Caco-2 (cell line): ENCODE results near the gene MS4A10. TPM values are rescaled to one million over a fixed set of nuclear protein-coding genes. Genes with fewer than 3 reads are reported as not detected.

Experiments used
- BruUV-seq: library from RNA; stranded (reverse); fragments of 400-500 nt; replicated peaks from 2 replicates; lab custom pipeline; 2021; lab: Mats Ljungman, UMichigan
- CTCF ChIA-PET: fragments of 300-600 bp; sonication (Branson Sonifier 250); formaldehyde crosslinking; loops from one replicate; lab custom pipeline; 2022; ENCODE audit warnings: antibody characterized with exemption; lab: Charles Lee
- POLR2A ChIA-PET: fragments of 300-600 bp; sonication (Branson Sonifier 250); formaldehyde crosslinking; loops from one replicate; lab custom pipeline; 2022; ENCODE audit warnings: antibody characterized with exemption; lab: Charles Lee
- DNase-seq, 2 experiments: peaks; one replicate each; pipeline versions ENCODE4 v3.0.0 to v3.0.0-alpha.2; 2020 to 2022
- H3K27me3 ChIP-seq: replicated peaks from 2 replicates; pipeline ENCODE4 v1.6.0; 2011; ENCODE audit warnings: low read length; ENCODE audit not compliant: control insufficient read depth, insufficient read depth
- H3K36me3 ChIP-seq: 2 replicates; pipeline ENCODE4 v1.5.1; 2011; ENCODE audit warnings: low read length; ENCODE audit not compliant: control insufficient read depth, insufficient read depth
- H3K4me1 ChIP-seq: fragments of 250-450 bp; sonication (Bioruptor Pico); 2 replicates; pipeline ENCODE4 v1.5.1; 2020; ENCODE audit warnings: mild to moderate bottlenecking
- H3K4me3 ChIP-seq: 2 replicates; pipeline ENCODE4 v1.5.1; 2011; ENCODE audit warnings: low read depth, mild to moderate bottlenecking, control low read depth, low read length
- H3K9me3 ChIP-seq: fragments of 250-450 bp; sonication (Bioruptor Pico); 2 replicates; pipeline ENCODE4 v1.5.1; 2020; ENCODE audit warnings: mild to moderate bottlenecking, moderate library complexity
- H3K27ac Mint-ChIP-seq: one replicate; pipeline ENCODE4 v1.8.0; 2022; ENCODE audit warnings: mixed read lengths; ENCODE audit not compliant: unreplicated experiment
- H3K27me3 Mint-ChIP-seq: one replicate; pipeline ENCODE4 v1.8.0; 2022; ENCODE audit warnings: mixed read lengths; ENCODE audit not compliant: insufficient read depth, unreplicated experiment
- H3K36me3 Mint-ChIP-seq: one replicate; pipeline ENCODE4 v1.8.0; 2022; ENCODE audit warnings: mild to moderate bottlenecking, mixed read lengths; ENCODE audit not compliant: insufficient read depth, unreplicated experiment
- H3K4me1 Mint-ChIP-seq: one replicate; pipeline ENCODE4 v1.8.0; 2022; ENCODE audit warnings: low read depth, mixed read lengths; ENCODE audit not compliant: unreplicated experiment
- H3K4me3 Mint-ChIP-seq: one replicate; pipeline ENCODE4 v1.8.0; 2022; ENCODE audit warnings: mild to moderate bottlenecking, moderate library complexity, mixed read lengths; ENCODE audit not compliant: unreplicated experiment
- H3K9me3 Mint-ChIP-seq: one replicate; pipeline ENCODE4 v1.8.0; 2022; ENCODE audit warnings: mixed read lengths; ENCODE audit not compliant: unreplicated experiment
- CTCF ChIP-seq, 2 experiments: fragments of 200-600 bp in 1 of 2; IDR thresholded peaks; 1 replicate in 1 of 2; 2 replicates in 1 of 2; pipeline versions ENCODE4 v1.5.1 to v1.8.0; 2011 to 2022; ENCODE audit warnings: antibody characterized with exemption in 1 of 2, control low read depth in 1 of 2, inconsistent platforms in 1 of 2, low read depth in 1 of 2, low read length in 1 of 2, mild to moderate bottlenecking in 1 of 2, moderate library complexity in 1 of 2; ENCODE audit not compliant: insufficient read depth in 1 of 2, severe bottlenecking in 1 of 2, unreplicated experiment in 1 of 2
- intact Hi-C: fragments of 100-400 bp; cut with micrococcal nuclease; formaldehyde crosslinking; loops from one replicate; pipeline ENCODE4 v1.10.0; 2022; ENCODE audit not compliant: unreplicated experiment
- total RNA-seq: library from RNA; stranded (reverse); gene quantifications from 2 replicates; pipeline ENCODE4 v1.2.3, GENCODE V29; 2022

MS4A10 gene
- total RNA-seq, 1 experiment from 2014 or later: 0.14 TPM

- no TSS peak for BruUV-seq
- CTCF ChIA-PET: interaction anchor here (0.6 to 10.7 kb wide), 2 partner anchors 52 to 72 kb away, joined by 4 to 200 read pairs; no protein-coding TSS in a partner anchor
- H3K36me3 ChIP-seq: no peaks in the 10 kb centered on the region
- intact Hi-C loops: no loop called here
- peaks cover 6% of the 10 kb centered on the region for H3K36me3 Mint-ChIP-seq
- H3K4me3 Mint-ChIP-seq: no peak overlapping the region
- no peaks in the 10 kb centered on the region for H3K4me1 ChIP-seq
- no peak for TF ChIP-seq CTCF (IDR thresholded peaks at IDR 0.05; ENCODE audit: insufficient read depth in 1 of 2, low read depth in 1 of 2, low read length in 1 of 2, severe bottlenecking in 1 of 2, unreplicated experiment in 1 of 2)
- POLR2A ChIA-PET: no interaction called here
- no peak overlapping the region for H3K4me3 ChIP-seq
- H3K4me1 Mint-ChIP-seq: no peaks in the 10 kb centered on the region
- H3K27ac Mint-ChIP-seq: no peak overlapping the region
- no peaks in the 10 kb centered on the region for H3K27me3 ChIP-seq
- no peaks in the 10 kb centered on the region for H3K9me3 ChIP-seq
- H3K9me3 Mint-ChIP-seq: no peaks in the 10 kb centered on the region
- DNase-seq: no peak
- no peaks in the 10 kb centered on the region for H3K27me3 Mint-ChIP-seq
These were observed 50.4 kb downstream of the MS4A10 start for GRCh38 chr11:60835534-60835846.

GRCh38 chr11:60836866-60837515 lies 51.9 kb downstream of the MS4A10 start:
- H3K4me1 ChIP-seq: no peaks in the 10 kb centered on the region
- H3K36me3 ChIP-seq: no peaks in the 10 kb centered on the region
- TF ChIP-seq CTCF (IDR thresholded peaks at IDR 0.05; ENCODE audit: insufficient read depth in 1 of 2, low read depth in 1 of 2, low read length in 1 of 2, severe bottlenecking in 1 of 2, unreplicated experiment in 1 of 2): no peak
- intact Hi-C loops: no loop called here
- H3K4me1 Mint-ChIP-seq: peaks cover 6% of the 10 kb centered on the region
- POLR2A ChIA-PET: no interaction called here
- H3K4me3 ChIP-seq: no peak overlapping the region
- no peak overlapping the region for H3K4me3 Mint-ChIP-seq
- no peaks in the 10 kb centered on the region for H3K9me3 ChIP-seq
- H3K36me3 Mint-ChIP-seq: peaks cover 11% of the 10 kb centered on the region
- no peak for DNase-seq
- CTCF ChIA-PET: interaction anchor here (1.6 kb wide), 1 partner anchor 51 kb away, joined by 6 read pairs; no protein-coding TSS in a partner anchor
- no peak overlapping the region for H3K27ac Mint-ChIP-seq
- no peaks in the 10 kb centered on the region for H3K9me3 Mint-ChIP-seq
- H3K27me3 Mint-ChIP-seq: no peaks in the 10 kb centered on the region
- H3K27me3 ChIP-seq: no peaks in the 10 kb centered on the region
- no TSS peak for BruUV-seq

DNA sequence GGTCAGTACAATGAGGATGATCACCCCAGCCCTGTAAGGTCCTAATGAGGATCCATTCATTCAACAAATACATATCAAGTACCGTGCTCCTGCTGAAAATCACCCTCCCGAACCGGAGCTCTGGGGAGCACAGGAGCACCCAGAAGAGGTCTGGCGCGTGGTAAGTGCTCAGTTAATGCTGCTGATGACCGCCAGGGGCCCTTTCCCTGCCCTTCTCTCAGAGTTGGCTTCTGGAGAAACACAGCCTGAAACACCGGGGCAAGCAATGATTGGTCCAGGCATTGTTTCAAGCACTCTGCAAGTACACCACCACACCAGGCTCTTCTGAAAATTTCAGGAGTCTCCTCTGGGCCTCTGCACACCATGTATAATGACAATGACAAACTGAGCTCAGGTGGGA lies 53.0 kb downstream of the MS4A10 start:
- POLR2A ChIA-PET: no interaction called here

More for the DNA sequence above, 53.0 kb downstream of the MS4A10 start:
- H3K4me3 Mint-ChIP-seq: no peak overlapping the region
- no peaks in the 10 kb centered on the region for H3K27me3 ChIP-seq
- DNase-seq: no peak
- peaks cover 17% of the 10 kb centered on the region for H3K36me3 Mint-ChIP-seq
- no peaks in the 10 kb centered on the region for H3K9me3 Mint-ChIP-seq
- no peaks in the 10 kb centered on the region for H3K9me3 ChIP-seq
- H3K4me1 Mint-ChIP-seq: peaks cover 6% of the 10 kb centered on the region
- TF ChIP-seq CTCF (IDR thresholded peaks at IDR 0.05; ENCODE audit: insufficient read depth in 1 of 2, low read depth in 1 of 2, low read length in 1 of 2, severe bottlenecking in 1 of 2, unreplicated experiment in 1 of 2): no peak
- no peak overlapping the region for H3K27ac Mint-ChIP-seq
- no peaks in the 10 kb centered on the region for H3K27me3 Mint-ChIP-seq
- intact Hi-C loops: no loop called here
- no peaks in the 10 kb centered on the region for H3K36me3 ChIP-seq
- H3K4me1 ChIP-seq: no peaks in the 10 kb centered on the region
- no TSS peak for BruUV-seq
- H3K4me3 ChIP-seq: no peak overlapping the region
- CTCF ChIA-PET: interaction anchor here (1.6 kb wide), 1 partner anchor 49 kb away, joined by 6 read pairs; no protein-coding TSS in a partner anchor
